HEK293 (cell line): ENCODE measurements around the gene CREG2.
A peak's percentile ranks its signal among the peaks of the same experiment; 100 is the strongest.

Experiments used
- CTCF ChIA-PET: fragments of 350-600 bp; formaldehyde crosslinking; extraction: SDS; loops from one replicate; lab custom pipeline; 2021; ENCODE audit warnings: antibody characterized with exemption; lab: Yijun Ruan, JAX
- POLR2A ChIA-PET: fragments of 300-600 bp; formaldehyde crosslinking; extraction: SDS; loops from one replicate; lab custom pipeline; 2020; ENCODE audit warnings: antibody characterized with exemption, inconsistent platforms; lab: Yijun Ruan, JAX
- H3K27ac ChIP-seq: fragments of 200-500 bp; sonication (Bioruptor generic); 2 replicates; pipeline ENCODE4 v1.5.1; 2014; ENCODE audit warnings: low read depth, low read length, control low read depth, inconsistent platforms; ENCODE audit errors: extremely low read depth
- H3K36me3 ChIP-seq, 2 experiments: fragments of 200-500 bp in 1 of 2; sonication (Bioruptor generic) in 1 of 2; 1 replicate in 1 of 2; 2 replicates in 1 of 2; pipeline ENCODE4 v1.5.1; 2014 to 2017; ENCODE audit warnings: inconsistent platforms in 2 of 2, low read length in 2 of 2; ENCODE audit not compliant: control insufficient read depth in 2 of 2, insufficient read depth in 1 of 2
- H3K4me1 ChIP-seq: fragments of 200-500 bp; sonication (Bioruptor generic); 2 replicates; pipeline ENCODE4 v1.5.1; 2014; ENCODE audit warnings: mild to moderate bottlenecking, low read length, inconsistent platforms; ENCODE audit not compliant: control insufficient read depth, insufficient read depth
- H3K4me3 ChIP-seq: 2 replicates; pipeline ENCODE4 v1.5.1; 2011; ENCODE audit warnings: low read depth, mild to moderate bottlenecking, control low read depth, low read length, moderate library complexity
- H3K9me3 ChIP-seq: fragments of 200-500 bp; sonication (Bioruptor generic); 2 replicates; pipeline ENCODE4 v1.5.1; 2014; ENCODE audit warnings: low read depth, low read length, inconsistent platforms; ENCODE audit not compliant: control insufficient read depth, insufficient read depth
- EGR2 ChIP-seq: fragments of 450-650 bp; formaldehyde crosslinking; IDR thresholded peaks from 2 replicates; pipeline ENCODE4 v1.5.1; 2016; ENCODE audit warnings: low read depth, missing biosample characterization, missing genetic modification characterization
- GLI4 ChIP-seq: fragments of 450-650 bp; formaldehyde crosslinking; IDR thresholded peaks from 2 replicates; pipeline ENCODE4 v1.5.1; 2016; ENCODE audit warnings: missing biosample characterization, missing genetic modification characterization
- IKZF3 ChIP-seq: fragments of 450-650 bp; IDR thresholded peaks from 2 replicates; pipeline ENCODE4 v1.5.0; 2018; ENCODE audit warnings: missing biosample characterization, mild to moderate bottlenecking, missing genetic modification characterization, moderate library complexity
- INSM2 ChIP-seq: fragments of 450-650 bp; formaldehyde crosslinking; IDR thresholded peaks from 2 replicates; pipeline ENCODE4 v1.5.1; 2016; ENCODE audit warnings: missing biosample characterization, missing genetic modification characterization
- KLF7 ChIP-seq: fragments of 450-650 bp; formaldehyde crosslinking; IDR thresholded peaks from 2 replicates; pipeline ENCODE4 v1.5.1; 2016; ENCODE audit warnings: missing biosample characterization, missing genetic modification characterization, borderline replicate concordance
- MYNN ChIP-seq: fragments of 450-650 bp; formaldehyde crosslinking; IDR thresholded peaks from 2 replicates; pipeline ENCODE4 v1.5.1; 2016; ENCODE audit warnings: missing biosample characterization, missing genetic modification characterization, borderline replicate concordance
- SCRT1 ChIP-seq: fragments of 450-650 bp; formaldehyde crosslinking; IDR thresholded peaks from 2 replicates; pipeline ENCODE4 v1.5.1; 2016; ENCODE audit warnings: missing biosample characterization, missing genetic modification characterization, borderline replicate concordance
- SCRT2 ChIP-seq: fragments of 450-650 bp; formaldehyde crosslinking; IDR thresholded peaks from 2 replicates; pipeline ENCODE4 v1.5.1; 2016; ENCODE audit warnings: missing biosample characterization, missing genetic modification characterization
- ZFHX2 ChIP-seq: fragments of 450-650 bp; formaldehyde crosslinking; conservative IDR thresholded peaks from 2 replicates; pipeline ENCODE4 v1.5.1; 2016; ENCODE audit warnings: missing biosample characterization, missing genetic modification characterization
- ZFP69B ChIP-seq: fragments of 450-650 bp; formaldehyde crosslinking; IDR thresholded peaks from 2 replicates; pipeline ENCODE4 v1.5.1; 2016; ENCODE audit warnings: missing biosample characterization, missing genetic modification characterization
- ZNF138 ChIP-seq: fragments of 450-650 bp; formaldehyde crosslinking; IDR thresholded peaks from 2 replicates; pipeline ENCODE4 v1.5.1; 2016; ENCODE audit warnings: missing biosample characterization, missing genetic modification characterization, borderline replicate concordance
- ZNF157 ChIP-seq: fragments of 450-650 bp; formaldehyde crosslinking; IDR thresholded peaks from 2 replicates; pipeline ENCODE4 v1.5.1; 2016; ENCODE audit warnings: missing biosample characterization, missing genetic modification characterization
- ZNF169 ChIP-seq: fragments of 450-650 bp; formaldehyde crosslinking; IDR thresholded peaks from 2 replicates; pipeline ENCODE4 v1.5.1; 2016; ENCODE audit warnings: missing biosample characterization, missing genetic modification characterization
- ZNF362 ChIP-seq: fragments of 450-650 bp; formaldehyde crosslinking; IDR thresholded peaks from 2 replicates; pipeline ENCODE4 v1.5.1; 2016; ENCODE audit warnings: missing biosample characterization, missing genetic modification characterization
- ZNF366 ChIP-seq: fragments of 450-650 bp; formaldehyde crosslinking; conservative IDR thresholded peaks from 2 replicates; pipeline ENCODE4 v1.5.1; 2016; ENCODE audit warnings: missing biosample characterization, missing genetic modification characterization
- ZNF449 ChIP-seq: fragments of 450-650 bp; formaldehyde crosslinking; IDR thresholded peaks from 2 replicates; pipeline ENCODE4 v1.5.1; 2017; ENCODE audit warnings: missing biosample characterization, mild to moderate bottlenecking, missing genetic modification characterization, moderate library complexity
- ZNF513 ChIP-seq: fragments of 450-650 bp; IDR thresholded peaks from 2 replicates; pipeline ENCODE4 v1.5.1; 2018; ENCODE audit warnings: missing biosample characterization, missing genetic modification characterization
- ZNF555 ChIP-seq: fragments of 450-650 bp; formaldehyde crosslinking; conservative IDR thresholded peaks from 2 replicates; pipeline ENCODE4 v1.5.1; 2017; ENCODE audit warnings: missing biosample characterization, mild to moderate bottlenecking, missing genetic modification characterization, inconsistent platforms
- ZNF571 ChIP-seq: fragments of 450-650 bp; formaldehyde crosslinking; IDR thresholded peaks from 2 replicates; pipeline ENCODE4 v1.5.0; 2017; ENCODE audit warnings: missing biosample characterization, missing genetic modification characterization
- ZNF624 ChIP-seq: fragments of 450-650 bp; formaldehyde crosslinking; IDR thresholded peaks from 2 replicates; pipeline ENCODE4 v1.5.1; 2017; ENCODE audit warnings: missing biosample characterization, missing genetic modification characterization
- ZNF626 ChIP-seq: fragments of 450-650 bp; sonication (Bioruptor Pico); formaldehyde crosslinking; IDR thresholded peaks from 2 replicates; pipeline ENCODE4 v1.5.1; 2018; ENCODE audit warnings: missing biosample characterization, missing genetic modification characterization, inconsistent platforms
- ZNF629 ChIP-seq: fragments of 450-650 bp; formaldehyde crosslinking; IDR thresholded peaks from 2 replicates; pipeline ENCODE4 v1.5.1; 2017; ENCODE audit warnings: missing biosample characterization, missing genetic modification characterization
- ZNF654 ChIP-seq: fragments of 450-650 bp; formaldehyde crosslinking; IDR thresholded peaks from 2 replicates; pipeline ENCODE4 v1.5.1; 2016; ENCODE audit warnings: low read depth, missing biosample characterization, missing genetic modification characterization
- ZNF747 ChIP-seq: fragments of 450-650 bp; formaldehyde crosslinking; IDR thresholded peaks from 2 replicates; pipeline ENCODE4 v1.5.1; 2016; ENCODE audit warnings: missing biosample characterization, missing genetic modification characterization
- ZNF768 ChIP-seq: fragments of 450-650 bp; formaldehyde crosslinking; IDR thresholded peaks from 2 replicates; pipeline ENCODE4 v1.5.1; 2018; ENCODE audit warnings: missing biosample characterization, mild to moderate bottlenecking, missing genetic modification characterization
- ZNF777 ChIP-seq: fragments of 450-650 bp; formaldehyde crosslinking; IDR thresholded peaks from 2 replicates; pipeline ENCODE4 v1.5.1; 2017; ENCODE audit warnings: missing biosample characterization, missing genetic modification characterization, borderline replicate concordance
- ZSCAN30 ChIP-seq: fragments of 450-650 bp; IDR thresholded peaks from 2 replicates; pipeline ENCODE4 v1.5.1; 2018; ENCODE audit warnings: missing biosample characterization, mild to moderate bottlenecking, missing genetic modification characterization, moderate library complexity
- ZSCAN4 ChIP-seq: fragments of 450-650 bp; formaldehyde crosslinking; IDR thresholded peaks from 2 replicates; pipeline ENCODE4 v1.5.1; 2017; ENCODE audit warnings: missing biosample characterization, missing genetic modification characterization

CREG2 gene

GRCh38 chr2:101410746-101411145 lies 23.4 kb upstream of the CREG2 start:
- TF ChIP-seq ZNF157 (tag by site-specific recombination) (no peak), ZNF513 (no peak), ZNF626 (tag by site-specific recombination) (no peak), ZNF768 (tag by site-specific recombination) (no peak), ZNF449 (tag by site-specific recombination) (no peak), MYNN (tag by site-specific recombination) (no peak), ZNF629 (tag by site-specific recombination) (0 out of 2 replicates have a peak, but pooled peaks have one; percentile 37), ZNF777 (tag by site-specific recombination) (no peak), INSM2 (no peak), SCRT1 (tag by site-specific recombination) (peak; percentile 66; the same call in 1 of the 2 replicates), SCRT2 (tag by site-specific recombination) (peak; percentile 96), ZNF654 (tag by site-specific recombination) (no peak), ZSCAN30 (no peak), ZNF169 (tag by site-specific recombination) (no peak), ZNF366 (0 out of 2 replicates have a peak, but pooled peaks have one; percentile 14), ZFP69B (tag by site-specific recombination) (no peak), KLF7 (no peak), ZNF624 (tag by site-specific recombination) (no peak)
- Histone ChIP-seq H3K4me1 (no peaks in the 10 kb centered on the region), H3K36me3 (no peaks in the 10 kb centered on the region), H3K27ac (no peak overlapping the region), H3K9me3 (no peaks in the 10 kb centered on the region), H3K4me3 (no peak overlapping the region)
- CTCF ChIA-PET, result interaction anchor here (1.0 kb wide), 1 partner anchor 68 kb away, joined by 3 read pairs; no protein-coding TSS in a partner anchor
- POLR2A ChIA-PET, result no interaction called here

GRCh38 chr2:101410114-101410513 lies 22.8 kb upstream of the CREG2 start:
- no peaks in the 10 kb centered on the region for H3K9me3 ChIP-seq
- POLR2A ChIA-PET, result no interaction called here
- CTCF ChIA-PET, result interaction anchor here (0.6 to 0.8 kb wide), 2 partner anchors 69 to 762 kb away, joined by 3 read pairs; no protein-coding TSS in a partner anchor
- no peaks in the 10 kb centered on the region for H3K36me3 ChIP-seq
- no peak overlapping the region for H3K27ac ChIP-seq
- TF ChIP-seq ZNF138 (tag by site-specific recombination) (no peak), IKZF3 (no peak), ZNF571 (no peak), GLI4 (tag by site-specific recombination) (0 out of 2 replicates have a peak, but pooled peaks have one; percentile 34), EGR2 (tag by site-specific recombination) (peak; percentile 78), ZNF555 (tag by site-specific recombination) (no peak), ZNF747 (no peak), ZSCAN4 (peak; percentile 85), ZNF362 (no peak), ZFHX2 (tag by site-specific recombination) (peak; percentile 88)
- no peak overlapping the region for H3K4me3 ChIP-seq
- no peaks in the 10 kb centered on the region for H3K4me1 ChIP-seq
